Peyer's patch (tissue), 4 donors: Measurements from ENCODE around the gene DSCAML1. TPM values are rescaled to one million over a fixed set of nuclear protein-coding genes. Genes with fewer than 3 reads are reported as not detected.

Source experiments
- DNase-seq, 3 donors: peaks; one replicate each; pipeline ENCODE4 v3.0.0-alpha.2; 2017 to 2019
- H3K27ac ChIP-seq, 4 donors: fragments of 200-600 bp; sonication (generic); one replicate each; pipeline ENCODE4 v1.5.1; 2016 to 2019
- H3K27me3 ChIP-seq, 2 donors: fragments of 200-600 bp; sonication (generic); one replicate each; pipeline ENCODE4 v1.5.1; 2019
- H3K36me3 ChIP-seq, 3 donors: fragments of 200-600 bp; sonication (generic); one replicate each; pipeline ENCODE4 v1.5.1; 2016 to 2019
- H3K4me1 ChIP-seq, 4 donors: fragments of 200-600 bp; sonication (generic); one replicate each; pipeline ENCODE4 v1.5.1; 2016 to 2019
- H3K4me3 ChIP-seq, 4 donors: fragments of 200-600 bp; sonication (generic); 1 replicate in 3 of 4; 2 replicates in 1 of 4; pipeline ENCODE4 v1.5.1; 2016 to 2019; ENCODE audit warnings: mild to moderate bottlenecking in 1 of 4
- H3K9me3 ChIP-seq, 4 donors: fragments of 200-600 bp; sonication (generic); one replicate each; pipeline ENCODE4 v1.5.1; 2016 to 2019; ENCODE audit warnings: mild to moderate bottlenecking in 1 of 4
- CTCF ChIP-seq, 6 experiments: fragments of 450-650 bp in 4 of 6; fragments of 200-600 bp in 2 of 6; sonication (generic) in 1 of 6; IDR thresholded peaks; one replicate each; pipeline ENCODE4 v1.5.1; 2017 to 2019; ENCODE audit warnings: antibody characterized with exemption in 6 of 6, mild to moderate bottlenecking in 3 of 6, moderate library complexity in 1 of 6
- POLR2A ChIP-seq, 2 donors: fragments of 450-650 bp; IDR thresholded peaks; one replicate each; pipeline ENCODE4 v1.5.1; 2017; ENCODE audit warnings: antibody characterized with exemption in 2 of 2, mild to moderate bottlenecking in 2 of 2, moderate library complexity in 2 of 2
- total RNA-seq, 4 donors: library from RNA; depleted of rRNA; stranded (reverse); fragments of >200 nt; gene quantifications; one replicate each; pipeline ENCODE4 v1.1.0, GENCODE V29; 2016

Gene DSCAML1
- total RNA-seq, 4 donors from 2014 or later: 0.18 to 5.8 (median 2.9) TPM

GRCh38 chr11:117478126-117478860 lies 318.7 kb downstream of the DSCAML1 start:
- Histone ChIP-seq H3K27ac (no peak overlapping the region), H3K27me3 (no peaks in the 10 kb centered on the region), H3K4me3 (no peak overlapping the region), H3K4me1 (no peaks in the 10 kb centered on the region), H3K9me3 (no peaks in the 10 kb centered on the region), H3K36me3 (no peaks in the 10 kb centered on the region)
- TF ChIP-seq POLR2A (IDR thresholded peaks at IDR 0.05) (no peak), CTCF (IDR thresholded peaks at IDR 0.05) (no peak)
- peak in 2 of 3 donors; percentile 44 to 49 for DNase-seq

- DNase-seq: no peak
- no peak for TF ChIP-seq POLR2A (IDR thresholded peaks at IDR 0.05)
- no peak for TF ChIP-seq CTCF (IDR thresholded peaks at IDR 0.05)
- no peak overlapping the region for H3K4me3 ChIP-seq
- H3K27ac ChIP-seq: no peak overlapping the region
- no peaks in the 10 kb centered on the region for H3K36me3 ChIP-seq
- no peaks in the 10 kb centered on the region for H3K9me3 ChIP-seq
- no peaks in the 10 kb centered on the region for H3K27me3 ChIP-seq
- H3K4me1 ChIP-seq: no peaks in the 10 kb centered on the region
Observed at GRCh38 chr11:117477721-117478120, 319.3 kb downstream of the DSCAML1 start.

GRCh38 chr11:117476531-117477142 lies 320.4 kb downstream of the DSCAML1 start:
- Histone ChIP-seq H3K9me3 (no peaks in the 10 kb centered on the region), H3K36me3 (no peaks in the 10 kb centered on the region), H3K27me3 (no peaks in the 10 kb centered on the region), H3K27ac (no peak overlapping the region), H3K4me3 (no peak overlapping the region), H3K4me1 (no peaks in the 10 kb centered on the region)
- TF ChIP-seq CTCF (IDR thresholded peaks at IDR 0.05): no peak
- TF ChIP-seq POLR2A (IDR thresholded peaks at IDR 0.05): no peak
- DNase-seq: no peak

- Histone ChIP-seq H3K4me3 (no peak overlapping the region), H3K36me3 (no peaks in the 10 kb centered on the region), H3K9me3 (no peaks in the 10 kb centered on the region), H3K4me1 (no peaks in the 10 kb centered on the region), H3K27me3 (no peaks in the 10 kb centered on the region), H3K27ac (no peak overlapping the region)
- TF ChIP-seq CTCF (IDR thresholded peaks at IDR 0.05): no peak
- no peak for TF ChIP-seq POLR2A (IDR thresholded peaks at IDR 0.05)
- no peak for DNase-seq
Observed at GRCh38 chr11:117475716-117476530, 321.1 kb downstream of the DSCAML1 start.

GRCh38 chr11:117473481-117474091 lies 323.4 kb downstream of the DSCAML1 start:
- Histone ChIP-seq H3K4me3 (no peak overlapping the region), H3K27me3 (no peaks in the 10 kb centered on the region), H3K27ac (no peak overlapping the region), H3K36me3 (no peaks in the 10 kb centered on the region), H3K9me3 (no peaks in the 10 kb centered on the region), H3K4me1 (no peaks in the 10 kb centered on the region)
- no peak for DNase-seq
- TF ChIP-seq POLR2A (IDR thresholded peaks at IDR 0.05) (no peak), CTCF (IDR thresholded peaks at IDR 0.05) (no peak)
